Smooth muscle cell (in vitro differentiated cells): ENCODE measurements around the gene SIM2. TPM values are rescaled to one million over a fixed set of nuclear protein-coding genes. Genes with fewer than 3 reads are reported as not detected.
"Not testable (repeated sequence)": the region's sequence is repeated elsewhere in the genome, so short reads cannot be mapped to it uniquely, and the experiment has no call there.

Experiments used
- DNase-seq: peaks from one replicate; lab custom pipeline; 2025; ENCODE audit not compliant: unreplicated experiment; lab: John Stamatoyannopoulos, UW
- H2AFZ ChIP-seq: fragments of 200-600 bp; sonication (generic); 2 replicates; pipeline ENCODE4 v1.6.0; 2016; ENCODE audit warnings: antibody characterized with exemption, low read depth, mild to moderate bottlenecking
- H3F3A ChIP-seq: fragments of 200-600 bp; sonication (generic); 2 replicates; pipeline ENCODE4 v1.6.0; 2017; ENCODE audit warnings: antibody characterized with exemption, low read depth
- H3K27ac ChIP-seq: fragments of 200-600 bp; sonication (generic); 2 replicates; pipeline ENCODE4 v1.5.1; 2016; ENCODE audit warnings: low read depth, mild to moderate bottlenecking
- H3K27me3 ChIP-seq: fragments of 200-600 bp; sonication (generic); 2 replicates; pipeline ENCODE4 v1.6.1; 2016; ENCODE audit warnings: low read depth, mild to moderate bottlenecking
- H3K36me3 ChIP-seq: fragments of 200-600 bp; sonication (generic); 2 replicates; pipeline ENCODE4 v1.5.1; 2016; ENCODE audit warnings: low read depth
- H3K4me1 ChIP-seq: fragments of 200-600 bp; sonication (generic); 2 replicates; pipeline ENCODE4 v1.5.1; 2016; ENCODE audit warnings: low read depth
- H3K4me2 ChIP-seq: fragments of 200-600 bp; sonication (generic); 2 replicates; pipeline ENCODE4 v1.6.0; 2016; ENCODE audit warnings: mild to moderate bottlenecking
- H3K4me3 ChIP-seq: fragments of 200-600 bp; sonication (generic); 2 replicates; pipeline ENCODE4 v1.5.1; 2016; ENCODE audit warnings: mild to moderate bottlenecking
- H3K79me2 ChIP-seq: fragments of 200-600 bp; sonication (generic); 2 replicates; pipeline ENCODE4 v1.6.0; 2016; ENCODE audit warnings: low read depth, mild to moderate bottlenecking
- H3K9ac ChIP-seq: fragments of 200-600 bp; sonication (generic); 2 replicates; pipeline ENCODE4 v1.6.0; 2016; ENCODE audit warnings: low read depth
- H3K9me3 ChIP-seq: fragments of 200-600 bp; sonication (generic); replicated peaks from 2 replicates; pipeline ENCODE4 v1.5.1; 2016; ENCODE audit warnings: low read depth
- H4K20me1 ChIP-seq: fragments of 200-600 bp; sonication (generic); 2 replicates; pipeline ENCODE4 v1.6.0; 2016; ENCODE audit warnings: low read depth
- WGBS: methylation state at CpG from one replicate; pipeline ENCODE4 v1.1.7; 2016; ENCODE audit warnings: low lambda C conversion rate; 5-methylcytosine and 5-hydroxymethylcytosine counted together
- polyA plus RNA-seq: library from polyadenylated mRNA; unstranded; fragments of >200 nt; fragmentation: Nextera tagmentation; extraction: Ambion mirVana; gene quantifications from 2 replicates; pipeline ENCODE4 v1.2.1, GENCODE V29; 2016
- total RNA-seq: library from RNA; depleted of rRNA; stranded (reverse); fragments of >200 nt; gene quantifications from 2 replicates; pipeline ENCODE4 v1.2.3, GENCODE V29; 2014
- TF ChIP-seq, protein P1 (sequence below): fragments of 200-600 bp; sonication (generic); IDR thresholded peaks from 2 replicates; pipeline ENCODE4 v1.5.1; 2017; ENCODE audit warnings: borderline replicate concordance, mild to moderate bottlenecking, antibody characterized with exemption; ENCODE audit not compliant: insufficient read depth, poor library complexity, severe bottlenecking

Gene SIM2
- total and polyA plus RNA-seq, 2 experiments from 2014 or later: 0.25 TPM; not detected in 1

DNA sequence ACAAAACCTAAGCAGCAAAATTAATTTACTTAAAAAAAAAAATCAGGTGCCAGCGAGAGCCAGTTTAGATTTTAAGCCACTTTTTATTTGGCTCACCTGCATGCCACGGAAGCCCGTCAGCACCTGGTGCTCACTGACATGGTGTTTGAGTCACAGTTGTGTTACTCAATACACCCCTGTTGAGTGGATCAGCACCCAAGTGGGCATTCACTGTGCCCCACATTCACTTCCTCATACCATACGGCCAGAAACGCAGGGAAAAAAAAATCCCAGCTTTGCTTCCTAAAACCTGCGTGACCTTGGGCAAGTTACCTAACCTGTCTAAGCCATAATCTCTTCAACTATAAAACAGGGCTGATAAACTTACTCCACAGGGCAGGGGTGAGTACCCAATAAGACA is 42.8 kb upstream of the SIM2 start:
- no peaks in the 10 kb centered on the region for H3F3A ChIP-seq
- no peaks in the 10 kb centered on the region for H3K79me2 ChIP-seq
- no peak overlapping the region for H3K9ac ChIP-seq
- H3K4me2 ChIP-seq: no peak overlapping the region
- H2AFZ ChIP-seq: no peak overlapping the region
- no peak for DNase-seq
- TF ChIP-seq, protein P1, sequence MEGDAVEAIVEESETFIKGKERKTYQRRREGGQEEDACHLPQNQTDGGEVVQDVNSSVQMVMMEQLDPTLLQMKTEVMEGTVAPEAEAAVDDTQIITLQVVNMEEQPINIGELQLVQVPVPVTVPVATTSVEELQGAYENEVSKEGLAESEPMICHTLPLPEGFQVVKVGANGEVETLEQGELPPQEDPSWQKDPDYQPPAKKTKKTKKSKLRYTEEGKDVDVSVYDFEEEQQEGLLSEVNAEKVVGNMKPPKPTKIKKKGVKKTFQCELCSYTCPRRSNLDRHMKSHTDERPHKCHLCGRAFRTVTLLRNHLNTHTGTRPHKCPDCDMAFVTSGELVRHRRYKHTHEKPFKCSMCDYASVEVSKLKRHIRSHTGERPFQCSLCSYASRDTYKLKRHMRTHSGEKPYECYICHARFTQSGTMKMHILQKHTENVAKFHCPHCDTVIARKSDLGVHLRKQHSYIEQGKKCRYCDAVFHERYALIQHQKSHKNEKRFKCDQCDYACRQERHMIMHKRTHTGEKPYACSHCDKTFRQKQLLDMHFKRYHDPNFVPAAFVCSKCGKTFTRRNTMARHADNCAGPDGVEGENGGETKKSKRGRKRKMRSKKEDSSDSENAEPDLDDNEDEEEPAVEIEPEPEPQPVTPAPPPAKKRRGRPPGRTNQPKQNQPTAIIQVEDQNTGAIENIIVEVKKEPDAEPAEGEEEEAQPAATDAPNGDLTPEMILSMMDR: no peak
- H3K4me3 ChIP-seq: no peak overlapping the region
- no peaks in the 10 kb centered on the region for H3K27me3 ChIP-seq
- H3K36me3 ChIP-seq: no peaks in the 10 kb centered on the region
- H3K9me3 ChIP-seq: no peaks in the 10 kb centered on the region
- H4K20me1 ChIP-seq: no peaks in the 10 kb centered on the region
- WGBS: 93% methylated on average over 6 of the region's 6 CpGs
- no peak overlapping the region for H3K27ac ChIP-seq
- H3K4me1 ChIP-seq: no peaks in the 10 kb centered on the region

DNA sequence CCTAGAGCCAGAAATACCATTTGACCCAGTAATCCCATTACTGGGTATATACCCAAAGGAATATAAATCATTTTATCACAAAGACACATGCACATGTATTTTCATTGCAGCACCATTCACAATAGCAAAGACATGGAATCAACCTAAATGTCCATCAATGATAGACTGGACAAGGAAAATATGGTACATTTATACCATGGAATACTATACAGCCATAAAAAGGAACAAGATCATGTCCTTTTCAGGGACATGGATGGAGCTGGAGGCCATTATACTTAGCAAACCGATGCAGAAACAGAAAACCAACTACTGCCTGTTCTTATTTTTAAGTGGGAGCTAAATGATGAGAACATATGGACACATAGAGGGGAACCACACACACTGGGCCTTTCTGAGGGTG is 41.6 kb upstream of the SIM2 start:
- not testable (repeated sequence) for DNase-seq, H3K9me3 ChIP-seq, H3K36me3 ChIP-seq, H3K4me2 ChIP-seq, H3K4me3 ChIP-seq, H3K9ac ChIP-seq, H3F3A ChIP-seq, H3K27ac ChIP-seq, H2AFZ ChIP-seq, H4K20me1 ChIP-seq, H3K4me1 ChIP-seq, H3K27me3 ChIP-seq, H3K79me2 ChIP-seq
- 75% methylated on average over 1 of the region's 1 CpG for WGBS

- no peaks in the 10 kb centered on the region for H3K4me1 ChIP-seq
- H3K27me3 ChIP-seq: no peaks in the 10 kb centered on the region
- no peak for DNase-seq
- H3F3A ChIP-seq: no peaks in the 10 kb centered on the region
- WGBS: 98% methylated on average over 4 of the region's 4 CpGs
- H3K9ac ChIP-seq: no peak overlapping the region
- no peak overlapping the region for H3K4me3 ChIP-seq
- no peaks in the 10 kb centered on the region for H3K9me3 ChIP-seq
- H3K79me2 ChIP-seq: no peaks in the 10 kb centered on the region
- H3K36me3 ChIP-seq: no peaks in the 10 kb centered on the region
- H3K4me2 ChIP-seq: no peak overlapping the region
- TF ChIP-seq, protein P1: no peak
- no peak overlapping the region for H3K27ac ChIP-seq
- H2AFZ ChIP-seq: no peak overlapping the region
- no peaks in the 10 kb centered on the region for H4K20me1 ChIP-seq
Observed at GRCh38 chr21:36657999-36658398, 40.9 kb upstream of the SIM2 start.

DNA sequence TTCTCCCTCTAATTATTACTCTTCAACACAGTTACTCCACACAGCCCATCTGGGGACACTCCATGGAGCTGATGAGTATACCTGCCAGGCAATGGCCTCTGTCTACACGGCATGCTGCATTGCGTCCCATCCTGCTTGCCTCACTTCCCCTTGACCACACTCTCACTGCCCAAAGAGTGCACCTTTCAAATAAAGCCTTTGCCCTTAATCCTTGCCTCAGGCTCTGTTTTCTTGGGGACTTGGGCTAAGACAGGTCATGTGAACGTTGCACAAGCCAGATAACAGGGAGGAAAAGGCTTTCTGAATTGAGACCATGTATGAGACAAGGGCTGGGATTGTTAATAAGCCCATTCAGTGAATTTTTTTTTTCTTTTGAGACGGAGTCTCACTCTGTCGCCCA is 40.0 kb upstream of the SIM2 start:
- Histone ChIP-seq H3K4me1 (no peaks in the 10 kb centered on the region), H4K20me1 (no peaks in the 10 kb centered on the region), H3K9ac (no peak overlapping the region), H2AFZ (no peak overlapping the region), H3K79me2 (no peaks in the 10 kb centered on the region), H3K4me3 (no peak overlapping the region), H3F3A (no peaks in the 10 kb centered on the region), H3K9me3 (no peaks in the 10 kb centered on the region), H3K27me3 (peaks cover 4% of the 10 kb centered on the region), H3K4me2 (no peak overlapping the region), H3K27ac (no peak overlapping the region), H3K36me3 (no peaks in the 10 kb centered on the region)
- 82% methylated on average over 5 of the region's 5 CpGs for WGBS
- DNase-seq: no peak
- TF ChIP-seq, protein P1: no peak
